ENCODE measurements around the gene AGPAT4. TPM values are rescaled to one million over a fixed set of nuclear protein-coding genes. Genes with fewer than 3 reads are reported as not detected.

The AGPAT4 gene
- total RNA-seq, 1 donor from 2014 or later = 24.4 TPM

DNA sequence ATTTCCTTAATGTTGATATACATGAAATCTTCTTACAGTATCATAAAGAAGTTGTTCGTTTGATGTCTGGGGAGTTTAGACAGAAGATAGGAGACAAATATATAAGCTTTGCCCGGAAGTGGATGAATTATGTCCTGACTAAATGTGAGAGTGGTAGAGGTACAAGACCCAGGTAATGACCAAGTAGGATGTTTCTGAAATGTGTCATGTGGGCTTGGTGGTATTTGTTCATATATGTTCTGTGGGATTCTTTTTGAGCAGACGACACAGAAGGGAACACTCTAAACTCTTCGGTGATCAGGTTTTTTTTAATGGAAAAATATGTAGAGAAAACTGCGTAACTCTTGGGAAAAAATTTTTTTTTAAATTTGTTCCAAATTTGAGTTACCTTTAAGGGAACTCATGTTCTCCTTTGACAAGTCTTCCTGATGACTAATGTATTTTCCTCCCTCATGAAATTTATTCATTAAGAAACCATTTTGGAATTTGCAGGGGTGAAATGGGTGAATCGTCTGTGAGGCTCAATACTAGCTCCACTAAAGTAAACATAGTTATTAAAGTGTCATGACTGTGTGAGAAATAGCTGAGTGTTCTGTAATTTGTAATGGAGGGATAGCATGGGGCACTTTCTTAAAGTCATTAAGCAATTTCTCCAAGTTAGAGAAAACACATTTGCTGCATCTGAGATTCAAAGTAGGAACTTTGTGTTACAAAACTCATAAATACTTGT is 181.7 kb downstream of the AGPAT4 start:
- TF ChIP-seq, protein P1, sequence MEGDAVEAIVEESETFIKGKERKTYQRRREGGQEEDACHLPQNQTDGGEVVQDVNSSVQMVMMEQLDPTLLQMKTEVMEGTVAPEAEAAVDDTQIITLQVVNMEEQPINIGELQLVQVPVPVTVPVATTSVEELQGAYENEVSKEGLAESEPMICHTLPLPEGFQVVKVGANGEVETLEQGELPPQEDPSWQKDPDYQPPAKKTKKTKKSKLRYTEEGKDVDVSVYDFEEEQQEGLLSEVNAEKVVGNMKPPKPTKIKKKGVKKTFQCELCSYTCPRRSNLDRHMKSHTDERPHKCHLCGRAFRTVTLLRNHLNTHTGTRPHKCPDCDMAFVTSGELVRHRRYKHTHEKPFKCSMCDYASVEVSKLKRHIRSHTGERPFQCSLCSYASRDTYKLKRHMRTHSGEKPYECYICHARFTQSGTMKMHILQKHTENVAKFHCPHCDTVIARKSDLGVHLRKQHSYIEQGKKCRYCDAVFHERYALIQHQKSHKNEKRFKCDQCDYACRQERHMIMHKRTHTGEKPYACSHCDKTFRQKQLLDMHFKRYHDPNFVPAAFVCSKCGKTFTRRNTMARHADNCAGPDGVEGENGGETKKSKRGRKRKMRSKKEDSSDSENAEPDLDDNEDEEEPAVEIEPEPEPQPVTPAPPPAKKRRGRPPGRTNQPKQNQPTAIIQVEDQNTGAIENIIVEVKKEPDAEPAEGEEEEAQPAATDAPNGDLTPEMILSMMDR (conservative IDR thresholded peaks at IDR 0.05) = no peak
- no peak overlapping the region for H3K4me3 Mint-ChIP-seq
- no peak overlapping the region for H3K27ac Mint-ChIP-seq
- no peak for DNase-seq (ENCODE audit: extremely low spot score, unreplicated experiment)
- H3K9me3 Mint-ChIP-seq = no peaks in the 10 kb centered on the region
- no peaks in the 10 kb centered on the region for H3K27me3 Mint-ChIP-seq
- peaks cover 25% of the 10 kb centered on the region for H3K36me3 Mint-ChIP-seq
- no peaks in the 10 kb centered on the region for H3K4me1 Mint-ChIP-seq (ENCODE audit: unreplicated experiment)

DNA sequence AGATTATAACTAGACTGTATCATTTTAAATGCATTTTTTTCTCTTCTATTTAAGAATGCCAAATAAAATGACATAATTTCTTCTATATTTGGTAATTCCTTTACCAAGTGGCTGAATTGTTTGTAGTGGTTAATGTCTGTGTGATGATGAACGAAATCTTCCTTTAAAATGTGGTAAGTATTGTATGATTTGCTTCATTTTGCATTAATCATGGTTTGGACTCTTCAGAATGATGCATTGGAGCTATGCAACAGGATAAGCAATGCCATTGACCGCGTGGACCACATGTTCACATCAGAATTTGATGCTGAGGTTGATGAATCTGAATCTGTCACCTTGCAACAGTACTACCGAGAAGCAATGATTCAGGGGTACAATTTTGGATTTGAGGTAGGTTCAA is 182.7 kb downstream of the AGPAT4 start:
- TF ChIP-seq, protein P1 (conservative IDR thresholded peaks at IDR 0.05) = no peak
- H3K27ac Mint-ChIP-seq = no peak overlapping the region
- no peaks in the 10 kb centered on the region for H3K4me1 Mint-ChIP-seq (ENCODE audit: unreplicated experiment)
- no peak overlapping the region for H3K4me3 Mint-ChIP-seq
- no peaks in the 10 kb centered on the region for H3K9me3 Mint-ChIP-seq
- no peak for DNase-seq (ENCODE audit: extremely low spot score, unreplicated experiment)
- H3K36me3 Mint-ChIP-seq = peaks cover 23% of the 10 kb centered on the region
- no peaks in the 10 kb centered on the region for H3K27me3 Mint-ChIP-seq

DNA sequence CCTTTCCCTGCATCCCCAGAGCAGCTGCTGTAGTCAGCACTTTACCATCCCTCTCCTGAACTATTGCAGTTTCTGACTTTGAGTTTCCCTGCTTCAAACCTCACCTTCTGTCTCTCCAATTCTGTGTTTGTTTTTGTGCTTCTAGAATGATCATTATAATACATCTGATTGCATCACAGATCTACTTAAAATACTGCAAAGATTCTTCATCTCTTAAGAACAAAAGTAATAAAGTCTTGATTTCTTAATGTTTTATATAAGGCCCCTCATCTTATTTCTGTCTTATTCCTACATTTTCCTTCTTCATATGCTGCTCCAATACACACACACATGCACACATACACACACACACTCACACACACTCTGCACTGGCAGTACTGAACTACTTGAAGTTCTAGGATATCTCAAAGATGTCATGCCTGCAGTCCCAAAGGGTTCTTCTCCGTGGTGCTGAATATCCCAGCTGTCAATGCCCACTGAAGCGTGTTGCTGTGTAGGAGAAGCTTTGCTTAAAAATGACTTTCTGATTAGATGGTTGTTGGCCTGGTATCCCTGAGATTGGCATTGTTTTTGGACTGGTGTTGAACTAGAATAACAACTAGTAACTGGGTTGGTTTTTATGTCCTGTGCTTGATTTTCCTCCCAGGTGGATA is 185.1 kb downstream of the AGPAT4 start:
- Mint-ChIP-seq H3K4me1 (ENCODE audit: unreplicated experiment) (no peaks in the 10 kb centered on the region), H3K27me3 (no peaks in the 10 kb centered on the region), H3K27ac (no peak overlapping the region), H3K9me3 (no peaks in the 10 kb centered on the region), H3K4me3 (no peak overlapping the region), H3K36me3 (peaks cover 22% of the 10 kb centered on the region)
- DNase-seq (ENCODE audit: extremely low spot score, unreplicated experiment) = no peak
- TF ChIP-seq, protein P1 (conservative IDR thresholded peaks at IDR 0.05) = no peak

DNA sequence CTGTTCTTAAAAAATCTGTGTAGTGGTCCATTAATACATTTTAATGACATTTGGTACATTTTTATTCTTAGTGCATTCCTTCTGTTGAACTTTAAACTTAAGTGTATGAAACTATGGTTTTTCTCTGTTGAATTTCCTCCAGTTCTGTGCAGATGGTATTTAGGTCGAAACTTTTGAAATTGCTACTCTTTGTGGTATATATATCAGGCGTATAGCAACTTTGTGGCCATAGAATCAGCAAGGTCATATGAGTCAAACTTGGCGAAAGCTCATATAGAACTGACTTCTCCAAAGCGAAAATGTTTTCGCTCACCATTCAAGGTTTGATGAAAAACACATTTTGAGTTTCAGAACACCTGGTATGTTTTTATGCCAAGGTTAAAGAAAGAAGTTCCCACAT is 188.6 kb downstream of the AGPAT4 start:
- Mint-ChIP-seq H3K4me3 (no peak overlapping the region), H3K36me3 (peaks cover 20% of the 10 kb centered on the region), H3K27ac (no peak overlapping the region), H3K9me3 (no peaks in the 10 kb centered on the region), H3K27me3 (no peaks in the 10 kb centered on the region), H3K4me1 (ENCODE audit: unreplicated experiment) (no peaks in the 10 kb centered on the region)
- DNase-seq (ENCODE audit: extremely low spot score, unreplicated experiment) = no peak
- TF ChIP-seq, protein P1 (conservative IDR thresholded peaks at IDR 0.05) = no peak

DNA sequence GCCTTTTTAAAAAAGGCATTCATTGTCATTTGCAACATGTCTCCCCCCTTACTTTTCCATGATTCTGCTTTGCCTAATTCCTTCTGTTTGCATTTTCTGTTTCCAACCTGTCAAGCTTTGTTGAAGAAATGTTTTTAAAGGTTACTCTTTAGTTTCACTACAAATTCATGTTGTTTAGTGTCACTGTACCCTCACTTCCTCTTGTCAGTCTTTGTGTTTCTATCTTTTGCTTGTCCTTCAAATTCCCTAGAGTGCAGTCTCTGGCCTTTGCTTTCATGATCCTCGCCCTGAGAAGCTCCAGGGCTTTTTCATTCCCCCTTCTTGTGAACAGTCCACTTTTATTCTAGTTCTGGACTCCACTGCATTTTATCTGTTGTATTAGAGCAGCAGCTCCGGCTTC is 191.6 kb downstream of the AGPAT4 start:
- no peaks in the 10 kb centered on the region for H3K4me1 Mint-ChIP-seq (ENCODE audit: unreplicated experiment)
- no peaks in the 10 kb centered on the region for H3K9me3 Mint-ChIP-seq
- TF ChIP-seq, protein P1 (conservative IDR thresholded peaks at IDR 0.05) = no peak
- peaks cover 5% of the 10 kb centered on the region for H3K36me3 Mint-ChIP-seq
- DNase-seq (ENCODE audit: extremely low spot score, unreplicated experiment) = no peak
- H3K27me3 Mint-ChIP-seq = no peaks in the 10 kb centered on the region
- H3K27ac Mint-ChIP-seq = no peak overlapping the region
- no peak overlapping the region for H3K4me3 Mint-ChIP-seq
